Endothelial cell of umbilical vein (primary cell): Measurements from ENCODE around the gene LRCH3. TPM values are rescaled to one million over a fixed set of nuclear protein-coding genes. Genes with fewer than 3 reads are reported as not detected.

Experiments used
- BruUV-seq: library from RNA; stranded (reverse); fragments of 400-500 nt; replicated peaks from 2 replicates; lab custom pipeline; 2021; lab: Mats Ljungman, UMichigan
- CTCF ChIA-PET: fragments of 300-600, 350-600 bp; sonication (Branson Sonifier 250); formaldehyde crosslinking; loops from one replicate; lab custom pipeline; 2021; ENCODE audit warnings: antibody characterized with exemption, inconsistent platforms; lab: Charles Lee
- POLR2A ChIA-PET: fragments of 300-600, 350-600 bp; sonication (Branson Sonifier 250); formaldehyde crosslinking; loops from one replicate; lab custom pipeline; 2021; ENCODE audit warnings: antibody characterized with exemption, inconsistent platforms; lab: Charles Lee
- DNase-seq: peaks from one replicate; pipeline ENCODE4 v3.0.0-alpha.2; 2011; ENCODE audit warnings: low read depth, low spot score
- FAIRE-seq: peaks from 2 replicates; lab custom pipeline; 2011; peaks lifted over from hg19 to GRCh38; lab: Jason Lieb, UNC
- H2AFZ ChIP-seq: 2 replicates; pipeline ENCODE4 v1.6.0; 2012; ENCODE audit warnings: low read depth, low read length, control low read depth, inconsistent platforms
- H3K27ac ChIP-seq: 2 replicates; pipeline ENCODE4 v1.5.1; 2011; ENCODE audit warnings: low read depth, mild to moderate bottlenecking, control low read depth, low read length, moderate library complexity; ENCODE audit not compliant: insufficient read depth
- H3K27me3 ChIP-seq, 2 experiments: 2 replicates each; pipeline versions ENCODE4 v1.6.0 to v1.6.1; 2011; ENCODE audit warnings: low read length in 2 of 2, mixed read lengths in 1 of 2; ENCODE audit not compliant: control insufficient read depth in 2 of 2, insufficient read depth in 2 of 2
- H3K36me3 ChIP-seq, 2 experiments: 2 replicates in 1 of 2; 3 replicates in 1 of 2; pipeline ENCODE4 v1.5.1; 2011; ENCODE audit warnings: low read length in 2 of 2, mild to moderate bottlenecking in 1 of 2, moderate library complexity in 1 of 2; ENCODE audit not compliant: control insufficient read depth in 2 of 2, insufficient read depth in 2 of 2; ENCODE audit errors: extremely low read depth in 1 of 2
- H3K4me1 ChIP-seq: 3 replicates; pipeline ENCODE4 v1.5.1; 2011; ENCODE audit warnings: mild to moderate bottlenecking, low read length; ENCODE audit not compliant: control insufficient read depth, insufficient read depth; ENCODE audit errors: extremely low read depth
- H3K4me2 ChIP-seq: 2 replicates; pipeline ENCODE4 v1.6.1; 2011; ENCODE audit warnings: low read length, control low read depth, mixed read lengths; ENCODE audit not compliant: insufficient read depth
- H3K4me3 ChIP-seq, 3 experiments: fragments of 200-600 bp in 1 of 3; sonication (generic), shearing (Covaris generic) in 1 of 3; replicated peaks in 1 of 3; 2 replicates each; pipeline ENCODE4 v1.5.1; 2011 to 2016; ENCODE audit warnings: control low read depth in 3 of 3, low read length in 3 of 3, mild to moderate bottlenecking in 2 of 3, inconsistent platforms in 1 of 3, low read depth in 1 of 3, moderate library complexity in 1 of 3; ENCODE audit not compliant: insufficient read depth in 1 of 3
- H3K79me2 ChIP-seq: 2 replicates; pipeline ENCODE4 v1.6.0; 2012; ENCODE audit warnings: low read length, inconsistent platforms; ENCODE audit not compliant: control insufficient read depth, insufficient read depth
- H3K9ac ChIP-seq: replicated peaks from 2 replicates; pipeline ENCODE3; 2011; ENCODE audit warnings: low read length, control low read depth; ENCODE audit not compliant: insufficient read depth; ENCODE audit errors: extremely low read depth
- H3K9me1 ChIP-seq: replicated peaks from 3 replicates; pipeline ENCODE4 v1.6.0; 2011; ENCODE audit warnings: mild to moderate bottlenecking, low read length; ENCODE audit not compliant: control insufficient read depth, insufficient read depth; ENCODE audit errors: extremely low read depth
- H3K9me3 ChIP-seq: replicated peaks from 2 replicates; pipeline ENCODE4 v1.5.1; 2012; ENCODE audit warnings: low read length, inconsistent platforms; ENCODE audit not compliant: control insufficient read depth, insufficient read depth
- H4K20me1 ChIP-seq: replicated peaks from 2 replicates; pipeline ENCODE3; 2011; ENCODE audit warnings: mild to moderate bottlenecking, low read length; ENCODE audit not compliant: control insufficient read depth, insufficient read depth; ENCODE audit errors: extremely low read depth
- CTCF ChIP-seq, 2 donors: IDR thresholded peaks; 1 replicate in 1 of 2; 2 replicates in 1 of 2; pipeline ENCODE4 v1.5.1; 2011; ENCODE audit warnings: low read length in 2 of 2, mild to moderate bottlenecking in 2 of 2, moderate library complexity in 2 of 2, control low read depth in 1 of 2, inconsistent platforms in 1 of 2, low read depth in 1 of 2; ENCODE audit not compliant: insufficient read depth in 1 of 2; ENCODE audit errors: extremely low read depth in 1 of 2
- EZH2 ChIP-seq: IDR thresholded peaks from 2 replicates; pipeline ENCODE4 v1.6.1; 2012; ENCODE audit warnings: borderline replicate concordance, low read depth, mild to moderate bottlenecking, moderate library complexity, low read length, inconsistent platforms; ENCODE audit not compliant: severe bottlenecking
- FOS ChIP-seq: IDR thresholded peaks from 2 replicates; pipeline ENCODE4 v1.6.1; 2011; ENCODE audit warnings: mild to moderate bottlenecking, low read length, moderate library complexity, borderline replicate concordance; ENCODE audit not compliant: insufficient read depth
- GATA2 ChIP-seq: IDR thresholded peaks from 2 replicates; pipeline ENCODE4 v1.7.0; 2011; ENCODE audit warnings: low read depth, mild to moderate bottlenecking, moderate library complexity, mixed read lengths, low read length; ENCODE audit not compliant: insufficient read length, insufficient read depth
- JUN ChIP-seq: IDR thresholded peaks from 2 replicates; pipeline ENCODE4 v1.6.1; 2011; ENCODE audit warnings: borderline replicate concordance, low read depth; ENCODE audit not compliant: insufficient read length, insufficient read depth
- MAX ChIP-seq: IDR thresholded peaks from 2 replicates; pipeline ENCODE4 v1.6.1; 2011; ENCODE audit not compliant: insufficient read depth, insufficient read length
- MYC ChIP-seq: IDR thresholded peaks from one replicate; pipeline ENCODE4 v1.6.1; 2011; ENCODE audit warnings: mild to moderate bottlenecking, low read depth, low read length
- POLR2A ChIP-seq: IDR thresholded peaks from 2 replicates; pipeline ENCODE4 v1.6.1; 2012; ENCODE audit warnings: low read depth, mild to moderate bottlenecking, control low read depth, low read length
- POLR2AphosphoS5 ChIP-seq: IDR thresholded peaks from 2 replicates; pipeline ENCODE4 v1.6.1; 2012; ENCODE audit warnings: low read depth, mild to moderate bottlenecking, control low read depth, low read length, moderate library complexity; ENCODE audit not compliant: insufficient read depth
- dilution Hi-C: fragments of 300-500 bp; cut with MboI; formaldehyde crosslinking; loops from one replicate; pipeline ENCODE4 v1.15.0; 2019; ENCODE audit warnings: low sequenced_read_pairs; ENCODE audit not compliant: extremely low pct_ligation_motif_present
- intact Hi-C: fragments of 100-400 bp; cut with micrococcal nuclease; formaldehyde crosslinking; loops from one replicate; pipeline ENCODE4 v1.10.0; 2022
- polyA plus RNA-seq, 4 experiments: library from polyadenylated mRNA; depleted of rRNA in 3 of 4; stranded (reverse) in 3 of 4; unstranded in 1 of 4; fragments of >200 nt; gene quantifications; 2 replicates each; pipeline versions ENCODE4 v1.2.1 to v1.2.3, GENCODE V29; 2011 to 2012; ENCODE audit warnings: missing spikeins in 1 of 4
- total RNA-seq: library from RNA; stranded (reverse); gene quantifications from 2 replicates; pipeline ENCODE4 v1.2.3, GENCODE V29; 2021

The LRCH3 gene
- total and polyA plus RNA-seq, 2 donors (not counting 3 experiments of a cell fraction or from before 2014, with no cell fraction given): 43.9 to 60.3 TPM

GRCh38 chr3:197742787-197743186, 48.3 kb upstream of the LRCH3 start:
- Histone ChIP-seq H3K27me3 (no peaks in the 10 kb centered on the region), H2AFZ (no peak overlapping the region), H3K9me3 (no peaks in the 10 kb centered on the region), H3K36me3 (no peaks in the 10 kb centered on the region), H3K9me1 (no peaks in the 10 kb centered on the region), H4K20me1 (no peaks in the 10 kb centered on the region), H3K4me3 (no peak overlapping the region), H3K79me2 (no peaks in the 10 kb centered on the region), H3K4me2 (no peak overlapping the region), H3K4me1 (no peaks in the 10 kb centered on the region), H3K9ac (no peak overlapping the region), H3K27ac (no peak overlapping the region)
- dilution Hi-C loops: no loop called here
- FAIRE-seq (no peak), DNase-seq (no peak)
- POLR2A ChIA-PET: no interaction called here
- CTCF ChIA-PET: no interaction called here
- intact Hi-C loops: no loop called here
- no TSS peak for BruUV-seq
- TF ChIP-seq POLR2AphosphoS5 (no peak), GATA2 (no peak), MAX (no peak), JUN (no peak), FOS (no peak), MYC (no peak), EZH2 (no peak), POLR2A (no peak), CTCF (IDR thresholded peaks at IDR 0.05; ENCODE audit: extremely low read depth in 1 of 2, insufficient read depth in 1 of 2, low read depth in 1 of 2, low read length in 2 of 2) (no peak)
